GM18861 (cell line): ENCODE measurements around the gene ERLIN1.
"Not testable (repeated sequence)": the region's sequence is repeated elsewhere in the genome, so short reads cannot be mapped to it uniquely, and the experiment has no call there.

Experiments
- ATAC-seq: cut with Tn5 transposase; IDR thresholded peaks from one replicate; pipeline ENCODE4 v1.9.1; 2021; ENCODE audit not compliant: unreplicated experiment

ERLIN1 gene

DNA sequence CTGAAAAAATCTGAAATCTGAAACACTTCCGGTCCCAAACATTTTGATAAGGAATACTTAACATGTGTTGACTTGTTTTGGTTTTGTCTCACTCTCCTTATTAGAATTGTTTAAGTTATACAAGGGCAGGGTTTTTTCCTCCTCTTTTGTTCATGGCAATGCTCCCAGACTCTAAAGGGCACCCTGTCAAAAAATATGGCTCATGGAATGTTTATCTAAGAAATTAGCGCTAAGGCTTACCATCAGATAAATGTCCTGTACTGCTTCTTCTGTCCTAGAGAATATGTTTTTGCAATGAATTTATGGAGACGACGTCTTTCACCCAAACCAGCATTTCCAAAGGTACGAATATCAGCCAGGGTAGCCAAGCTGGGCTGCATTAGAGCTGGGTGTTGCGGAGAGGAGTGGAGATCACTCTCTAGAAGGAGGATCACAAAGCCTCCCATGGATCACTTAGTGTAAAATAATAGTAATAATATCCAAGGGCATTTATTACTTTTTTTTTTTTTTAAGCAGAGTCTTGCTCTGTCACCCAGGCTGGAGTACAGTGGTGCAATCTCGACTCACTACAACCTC, 46.8 kb downstream of the ERLIN1 start:
- no peak for ATAC-seq

DNA sequence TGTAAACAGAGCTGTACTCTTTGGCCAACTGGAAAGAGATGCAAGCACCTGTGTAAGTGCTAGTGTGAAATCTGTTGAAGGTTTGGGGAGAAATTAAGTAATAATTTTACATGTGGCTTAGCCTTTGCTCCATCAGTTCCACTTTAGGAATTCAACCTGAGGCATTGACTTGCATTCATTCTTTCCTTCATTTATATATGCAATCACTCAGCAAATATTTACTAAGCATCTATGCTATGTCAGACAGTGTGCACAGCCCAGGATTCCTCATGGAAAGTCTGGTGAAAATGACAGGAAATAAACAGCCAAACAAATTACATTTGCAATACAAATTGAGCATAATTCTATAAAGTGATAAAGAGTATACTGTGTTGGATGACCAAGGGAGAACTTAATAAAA, 50.3 kb downstream of the ERLIN1 start:
- no peak for ATAC-seq

DNA sequence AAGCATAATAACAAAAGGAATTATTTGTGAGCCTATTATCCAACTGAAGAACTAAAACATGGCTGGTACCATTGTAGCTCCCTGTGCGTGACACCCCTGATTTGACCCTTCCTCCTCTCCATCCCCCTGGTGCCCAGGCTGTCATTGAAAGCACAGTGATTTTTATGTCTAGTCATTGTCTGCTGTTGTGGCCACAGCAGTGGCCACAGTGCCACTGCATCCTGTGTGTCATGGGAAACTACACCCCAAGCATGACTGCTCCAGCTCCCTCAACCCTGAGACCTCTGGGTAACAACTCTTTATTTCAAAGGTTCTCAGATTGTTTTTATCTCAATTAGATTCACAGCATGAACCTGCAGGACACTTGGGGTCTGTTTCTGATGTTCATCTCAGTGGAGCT, 52.0 kb downstream of the ERLIN1 start:
- ATAC-seq: no peak

DNA sequence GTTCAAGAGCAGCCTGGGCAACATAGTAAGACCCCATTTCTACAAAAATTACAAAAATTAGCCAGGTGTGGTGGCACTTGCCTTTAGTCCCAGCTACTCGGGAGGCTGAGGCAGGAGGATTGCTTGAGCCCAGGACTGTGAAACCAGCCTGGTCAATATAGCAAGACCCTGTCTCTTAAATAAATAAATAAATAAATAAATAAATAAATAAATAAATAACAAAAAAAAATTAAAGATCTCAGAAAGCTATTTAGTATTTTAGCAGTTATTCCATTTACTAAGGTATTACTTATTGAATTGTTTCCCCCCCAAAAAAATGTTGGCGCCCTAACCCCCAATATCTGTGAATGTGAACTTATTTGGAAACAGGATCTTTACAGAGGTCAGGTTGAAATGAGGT, 53.4 kb downstream of the ERLIN1 start:
- ATAC-seq: no peak

DNA sequence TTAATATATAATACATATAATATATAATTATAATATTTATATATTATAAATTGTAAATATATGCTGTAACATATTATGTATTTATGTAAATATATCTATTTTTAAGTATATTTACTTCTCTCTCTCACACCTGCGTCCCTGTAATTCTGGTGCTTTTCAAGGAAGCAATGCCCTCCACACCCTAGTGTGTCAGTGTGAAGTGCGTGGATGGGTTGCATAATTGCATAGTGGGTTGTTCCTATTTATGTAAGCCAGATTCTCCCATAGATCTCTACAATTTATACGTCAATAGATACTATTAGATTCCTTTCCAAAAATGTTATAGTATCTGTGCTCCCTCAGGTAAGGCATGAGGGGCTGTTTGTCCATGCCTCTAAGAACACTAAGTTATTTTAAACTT, 54.3 kb downstream of the ERLIN1 start:
- ATAC-seq: no peak

DNA sequence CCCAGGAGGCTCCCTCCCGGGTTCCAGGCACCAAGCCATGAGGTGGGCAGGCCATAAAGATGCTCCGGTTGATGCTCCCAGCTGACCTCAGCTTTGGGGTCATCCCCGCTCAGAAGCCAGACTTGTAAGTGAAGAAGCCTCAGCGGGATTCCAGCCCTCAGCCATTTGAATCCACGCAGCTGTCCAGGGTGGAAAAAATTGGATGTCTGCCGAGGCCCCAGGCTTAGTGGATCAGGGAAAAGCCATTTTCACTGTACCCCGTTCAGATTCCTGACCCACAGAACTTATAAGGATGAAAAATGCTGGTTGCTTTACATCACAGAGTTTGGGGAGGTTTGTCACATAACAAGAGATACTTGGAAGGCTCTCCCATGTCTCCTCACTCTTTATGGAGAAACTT, 55.0 kb downstream of the ERLIN1 start:
- ATAC-seq: no peak

DNA sequence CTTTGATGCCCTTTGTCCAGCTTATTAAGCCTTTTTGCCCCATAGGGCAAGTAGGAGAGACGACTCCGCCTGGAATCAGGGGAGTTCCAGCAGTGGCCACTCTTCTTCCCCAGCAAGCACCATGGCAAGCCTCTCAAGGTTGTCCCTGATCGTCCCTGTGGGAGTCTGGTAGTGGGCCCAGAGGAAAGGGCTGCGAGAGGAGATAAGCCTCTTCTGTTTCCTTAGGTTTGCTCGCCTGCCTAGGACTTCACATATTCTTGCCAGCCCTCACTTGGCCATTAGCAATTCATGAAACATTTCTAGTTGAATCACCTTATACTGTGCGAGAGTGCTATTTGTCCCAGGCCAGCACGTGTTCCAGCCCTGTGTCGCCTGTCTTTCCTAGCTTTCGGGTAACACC, 56.4 kb downstream of the ERLIN1 start:
- no peak for ATAC-seq

DNA sequence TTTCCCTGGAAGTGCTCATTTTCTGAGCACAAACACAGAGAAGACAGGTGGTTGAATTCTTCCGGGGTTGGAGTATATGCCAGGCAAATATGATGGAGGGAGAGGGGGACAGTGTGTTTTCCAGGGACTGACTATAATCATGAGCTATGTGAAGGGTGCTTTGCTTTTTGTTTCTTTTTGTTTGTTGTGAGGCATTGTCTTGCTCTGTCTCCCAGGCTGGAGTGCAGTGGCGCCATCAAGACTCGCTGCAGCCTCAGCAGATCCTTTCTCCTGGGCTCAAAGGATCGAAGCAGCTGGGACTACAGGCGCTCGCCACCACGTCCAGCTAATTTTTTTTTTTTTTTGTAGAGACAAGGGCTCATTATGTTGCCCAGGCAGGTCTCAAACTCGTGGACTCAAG, 56.9 kb downstream of the ERLIN1 start:
- ATAC-seq: no peak

DNA sequence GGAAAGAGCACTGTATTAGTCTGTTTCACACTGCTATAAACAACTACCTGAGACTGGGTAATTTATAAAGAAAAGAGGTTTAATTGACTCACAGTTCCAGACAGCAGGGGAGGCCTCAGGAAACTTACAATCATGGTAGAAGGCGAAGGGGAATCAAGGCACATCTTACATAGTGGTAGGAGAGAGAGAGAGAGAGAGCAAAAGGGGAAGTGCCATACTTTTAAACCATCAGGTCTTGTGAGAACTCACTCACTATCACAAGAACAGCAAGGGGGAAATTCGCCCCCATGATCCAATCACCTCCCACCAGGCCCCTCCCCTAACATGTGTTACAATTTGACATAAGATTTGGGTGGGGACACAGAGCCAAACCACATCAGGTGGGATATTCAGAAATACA, 60.5 kb downstream of the ERLIN1 start:
- ATAC-seq: not testable (repeated sequence)

DNA sequence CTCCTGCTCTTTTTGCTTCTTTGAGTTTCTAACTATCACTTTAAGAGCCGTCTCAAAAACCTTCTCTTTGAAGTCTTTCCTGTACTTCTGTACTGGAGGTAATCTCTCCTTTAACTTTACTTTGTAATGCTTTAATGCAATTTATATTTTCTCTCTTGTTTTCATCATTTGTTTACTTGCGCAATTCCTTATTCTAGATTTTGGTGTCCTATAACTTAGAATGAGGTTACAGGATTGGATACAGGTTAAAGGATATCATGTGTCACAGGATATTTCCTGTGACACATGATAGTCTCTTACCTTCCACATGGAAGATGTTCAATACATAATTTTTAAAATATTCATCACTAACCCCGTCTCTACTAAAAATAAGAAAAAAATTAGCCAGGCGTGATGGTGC, 61.7 kb downstream of the ERLIN1 start:
- ATAC-seq: no peak

DNA sequence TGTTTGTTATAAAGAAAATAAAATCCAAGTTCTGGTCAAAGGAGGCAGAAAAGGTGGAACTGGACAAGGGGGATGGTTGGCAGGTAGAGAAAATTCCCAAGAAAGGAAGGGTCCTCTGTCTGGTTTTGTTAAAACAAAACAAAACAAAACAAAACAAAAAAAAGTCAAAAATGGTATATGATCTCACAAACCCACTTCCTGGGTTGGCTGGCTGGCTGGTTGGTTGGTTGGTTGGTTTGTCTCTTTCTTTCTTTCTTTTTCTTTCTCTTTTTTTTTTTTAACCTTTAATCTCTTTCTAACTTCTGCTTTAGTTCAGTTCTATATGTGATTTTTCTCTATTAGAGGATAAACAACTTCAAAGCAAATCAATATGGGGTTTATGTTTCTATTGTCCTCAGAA, 63.0 kb downstream of the ERLIN1 start:
- no peak for ATAC-seq

DNA sequence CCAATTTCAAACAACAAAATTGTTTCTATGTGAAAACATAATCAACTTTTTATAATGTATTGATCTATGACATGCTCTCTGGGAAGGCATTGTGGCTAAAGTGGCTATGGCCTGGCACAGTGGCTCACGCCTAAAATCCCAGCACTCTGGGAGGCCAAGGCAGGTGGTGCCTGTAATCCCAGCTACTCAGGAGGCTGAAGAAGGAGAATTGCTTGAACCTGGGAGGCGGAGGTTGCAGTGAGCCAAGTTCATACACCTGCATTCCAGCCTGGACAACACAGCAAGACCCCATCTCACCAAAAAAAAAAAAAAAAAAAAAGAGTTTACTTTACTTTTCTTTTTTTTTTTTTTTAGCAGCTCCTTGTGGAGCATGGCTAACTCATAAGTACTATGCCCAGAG, 65.3 kb downstream of the ERLIN1 start:
- ATAC-seq: no peak

DNA sequence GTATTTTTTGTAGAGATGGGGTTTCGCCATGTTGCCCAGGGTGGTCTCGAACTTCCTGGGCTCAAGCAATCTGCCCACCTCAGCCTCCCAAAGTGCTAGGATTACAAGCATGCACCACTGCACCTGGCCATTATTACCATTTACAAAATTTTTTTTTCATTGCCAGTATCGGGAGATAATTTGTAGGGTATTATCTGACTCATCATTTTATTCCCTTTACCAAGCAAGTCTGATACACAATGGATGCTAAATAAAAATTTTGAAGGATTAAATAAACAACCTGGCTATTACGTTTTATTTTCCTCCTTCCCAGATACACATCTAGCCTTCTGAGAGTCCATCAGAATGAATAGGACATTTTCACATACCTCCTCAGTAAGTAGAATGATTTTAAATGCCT, 66.1 kb downstream of the ERLIN1 start:
- ATAC-seq: no peak

DNA sequence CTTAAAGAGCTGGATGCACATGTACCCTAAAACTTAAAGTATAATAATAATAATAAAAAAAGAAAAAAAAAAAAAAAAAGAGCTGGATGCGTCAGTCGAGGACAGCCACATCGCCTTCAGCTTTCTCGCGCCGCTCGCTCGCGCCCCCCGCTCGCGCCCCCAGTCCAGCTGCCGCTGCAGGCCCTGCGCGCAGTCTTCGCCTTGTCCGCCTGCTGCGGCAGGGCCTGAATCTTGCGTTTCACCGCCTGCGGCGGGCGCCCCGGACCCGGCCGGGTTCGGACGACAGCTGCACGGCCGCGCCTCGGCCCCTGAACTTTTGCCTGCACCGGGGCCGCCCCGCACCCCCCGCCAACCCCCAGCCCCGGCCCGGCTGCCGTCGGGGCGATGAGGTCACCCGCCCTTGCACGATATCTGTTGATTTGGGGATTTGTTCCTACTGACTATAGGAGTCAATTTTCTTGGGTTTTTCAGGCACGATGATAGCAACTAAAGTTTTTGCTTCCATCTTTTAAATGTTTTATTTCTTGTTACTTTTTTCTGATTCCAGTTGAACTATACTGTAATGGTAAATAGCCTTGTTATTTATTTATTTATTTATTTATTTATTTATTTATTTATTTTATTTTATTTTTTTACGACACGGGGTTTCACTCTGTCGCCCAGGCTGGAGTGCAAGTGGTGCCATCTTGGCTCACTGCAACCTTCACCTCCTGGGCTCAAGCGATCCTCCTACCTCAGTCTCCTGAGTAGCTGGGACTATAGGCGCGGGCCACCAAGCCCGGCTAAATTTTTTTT, 70.7 kb downstream of the ERLIN1 start:
- ATAC-seq: no peak

DNA sequence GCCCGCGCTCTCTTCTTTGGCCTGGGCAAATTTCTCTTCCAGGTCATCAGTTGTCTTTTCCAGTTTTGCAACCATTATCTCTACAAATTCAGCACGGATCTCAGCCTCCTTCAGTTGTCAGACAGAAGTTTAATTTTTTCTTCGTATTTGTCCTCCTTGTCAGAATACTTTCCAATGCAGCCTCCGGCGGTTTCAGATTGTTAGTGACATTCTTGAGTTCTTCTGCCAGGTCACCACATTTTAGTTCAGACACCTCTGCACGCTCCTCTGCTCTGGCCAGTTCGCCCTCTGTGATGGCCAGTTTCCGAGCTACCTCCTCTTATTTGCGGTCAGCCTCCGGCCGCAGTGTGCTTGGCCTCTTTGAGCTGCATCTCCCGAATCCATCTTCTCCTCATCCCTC, 71.4 kb downstream of the ERLIN1 start:
- no peak for ATAC-seq

DNA sequence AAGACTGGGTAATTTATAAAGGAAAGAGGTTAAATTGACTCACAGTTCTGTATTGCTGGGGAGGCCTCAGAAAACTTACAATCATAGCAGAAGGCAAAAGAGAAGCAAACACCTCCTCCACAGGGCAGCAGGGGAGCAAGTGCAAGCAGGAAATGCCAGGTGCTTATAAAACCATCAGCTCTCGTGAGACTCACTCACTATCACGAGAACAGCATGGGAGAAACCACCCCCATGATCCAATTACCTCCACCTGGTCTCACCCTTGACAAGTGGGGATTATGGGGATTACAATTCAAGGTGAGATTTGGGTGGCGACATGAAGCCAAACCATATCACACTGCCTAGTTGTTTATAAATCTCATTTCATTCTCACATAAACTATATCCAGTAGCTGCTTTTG, 76.2 kb downstream of the ERLIN1 start:
- no peak for ATAC-seq

DNA sequence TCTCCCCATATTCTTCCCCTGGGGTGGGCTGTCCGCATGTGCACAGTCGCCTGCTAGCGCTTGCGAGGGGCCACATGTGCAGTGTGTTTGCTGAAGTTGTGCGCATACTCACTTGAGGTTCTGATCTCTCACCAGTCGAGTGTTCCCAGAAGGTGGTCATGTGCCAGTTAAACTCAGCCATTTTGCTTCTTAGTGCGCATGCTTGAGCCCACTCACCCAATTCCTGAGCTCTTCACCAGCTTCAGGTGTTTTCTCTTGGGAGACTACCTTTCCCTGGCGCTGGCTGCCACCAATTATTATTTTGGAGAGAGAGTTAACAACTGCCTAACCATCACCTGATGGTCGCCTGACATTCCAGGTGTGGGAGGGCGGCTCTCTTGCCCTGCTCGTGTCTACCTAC, 79.0 kb downstream of the ERLIN1 start:
- ATAC-seq: no peak

DNA sequence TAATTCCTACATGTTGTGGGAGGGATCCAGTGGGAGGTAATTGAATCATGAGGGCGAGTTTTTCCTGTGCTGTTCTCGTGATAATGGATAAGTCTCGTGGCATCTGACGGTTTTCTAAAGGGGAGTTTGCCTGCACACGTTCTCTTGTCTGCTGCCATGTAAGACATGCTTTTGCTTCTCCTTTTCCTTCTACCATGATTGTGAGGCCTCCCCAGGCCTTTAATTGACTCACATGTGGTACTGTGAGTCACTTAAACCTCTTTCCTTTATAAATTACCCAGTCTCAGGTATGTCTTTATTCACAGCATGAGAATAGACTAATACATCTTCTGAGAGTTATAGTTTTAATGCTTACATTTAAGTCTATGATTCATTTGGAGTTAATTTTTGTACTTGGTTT, 81.5 kb downstream of the ERLIN1 start:
- ATAC-seq: no peak

DNA sequence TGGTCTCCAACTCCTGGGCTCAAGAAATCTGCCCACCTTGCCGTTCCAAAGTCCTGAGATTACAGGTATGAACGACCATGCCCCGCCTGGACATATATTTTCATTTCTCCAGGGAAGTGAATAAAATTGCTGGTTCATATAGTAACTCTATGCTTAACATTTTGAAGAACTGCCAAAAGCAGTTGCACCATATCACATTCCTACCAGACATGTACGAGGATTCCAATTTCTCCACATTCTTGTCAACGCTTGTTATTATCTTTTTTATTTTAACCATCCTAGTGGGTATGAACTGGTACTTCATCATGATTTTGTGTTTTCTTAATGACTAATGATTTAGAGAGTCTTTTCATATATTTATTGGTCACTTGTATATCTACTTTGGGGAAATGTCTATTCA, 82.2 kb downstream of the ERLIN1 start:
- ATAC-seq: no peak

DNA sequence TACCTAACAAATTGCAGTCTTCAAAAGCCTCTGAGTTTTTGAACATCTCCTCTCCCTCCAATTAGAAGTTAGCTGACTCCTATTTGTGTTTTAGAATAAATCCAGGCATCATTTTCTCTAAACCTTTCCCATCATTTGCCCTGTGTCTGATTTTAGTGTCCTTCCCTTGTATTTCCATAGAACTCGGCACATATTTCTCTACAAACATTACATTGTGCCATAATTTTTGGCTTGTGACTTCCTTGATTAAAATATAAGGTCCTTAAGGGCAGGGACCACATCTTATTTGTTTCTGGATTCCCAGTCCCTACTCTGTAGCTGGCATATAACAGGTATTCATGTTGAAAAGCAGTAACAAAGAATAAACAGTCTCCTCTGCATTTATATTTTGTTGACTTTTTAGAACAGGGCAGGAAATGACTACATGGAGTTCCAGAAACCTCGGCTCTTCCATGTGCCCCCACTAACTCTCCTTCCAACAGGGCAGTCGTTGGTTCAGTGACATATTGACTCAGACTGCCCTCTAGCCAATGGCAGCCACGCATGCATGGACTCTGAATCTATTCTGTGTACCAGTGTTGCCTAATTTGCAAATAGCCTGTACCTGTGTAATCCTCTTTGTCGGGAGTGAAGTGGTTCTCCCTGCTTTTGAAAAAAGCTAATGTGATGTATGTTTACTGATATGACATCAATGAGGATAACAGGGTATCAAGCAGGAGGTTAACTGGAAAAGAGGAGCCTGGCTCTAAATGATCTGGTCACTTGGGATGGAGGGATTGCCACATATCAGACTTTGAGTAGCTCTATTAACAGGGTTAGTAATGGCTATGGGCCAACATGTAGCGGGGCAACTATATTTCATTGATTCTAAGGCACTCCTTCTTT, 84.4 kb downstream of the ERLIN1 start:
- no peak for ATAC-seq

DNA sequence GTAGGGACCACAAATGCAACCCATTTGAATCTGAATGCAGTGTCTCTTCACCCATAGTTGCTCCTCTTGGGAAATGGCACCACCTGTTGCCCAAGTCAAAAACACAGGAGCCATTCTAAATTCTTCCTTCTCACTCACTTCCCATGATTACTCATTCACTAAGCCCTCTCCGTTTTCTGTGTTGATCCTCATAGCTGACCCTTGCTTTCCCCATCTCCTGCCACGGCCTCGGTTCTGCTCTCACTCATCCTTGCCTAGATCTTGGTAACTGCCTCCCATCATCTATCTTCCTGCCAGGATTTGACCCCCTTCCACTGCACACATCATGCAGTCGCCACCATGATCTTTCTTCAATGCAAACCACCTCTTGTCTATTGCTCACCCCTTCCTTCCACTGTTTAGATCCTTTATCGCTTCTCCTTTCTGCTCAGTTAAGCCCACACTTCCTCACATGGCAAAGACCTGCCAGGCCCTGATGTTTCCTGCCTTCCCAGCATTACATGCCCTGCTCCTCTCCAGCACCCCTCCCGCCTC, 85.1 kb downstream of the ERLIN1 start:
- no peak for ATAC-seq
